Neural cell (in vitro differentiated cells): ENCODE data around the gene C2orf42.

Experiments
- EP300 ChIP-seq: fragments of 450-650 bp; conservative IDR thresholded peaks from 2 replicates; pipeline ENCODE4 v1.6.1; 2014; ENCODE audit warnings: antibody characterized with exemption, mild to moderate bottlenecking, moderate library complexity; ENCODE audit not compliant: poor library complexity, severe bottlenecking
- MXI1 ChIP-seq: fragments of 450-650 bp; conservative IDR thresholded peaks from 2 replicates; pipeline ENCODE4 v1.6.1; 2014; ENCODE audit warnings: antibody characterized with exemption, mild to moderate bottlenecking; ENCODE audit not compliant: poor library complexity, severe bottlenecking
- TAF1 ChIP-seq: IDR thresholded peaks from 2 replicates; pipeline ENCODE4 v1.6.1; 2012; ENCODE audit warnings: low read depth
- TF ChIP-seq, protein P1 (sequence below): fragments of 450-650 bp; IDR thresholded peaks from 2 replicates; pipeline ENCODE4 v1.5.1; 2014; ENCODE audit warnings: antibody characterized with exemption, mild to moderate bottlenecking, moderate library complexity; ENCODE audit not compliant: poor library complexity, severe bottlenecking
- TF ChIP-seq, protein P2 (sequence below): IDR thresholded peaks from 2 replicates; pipeline ENCODE4 v1.6.1; 2012; ENCODE audit warnings: borderline replicate concordance

DNA sequence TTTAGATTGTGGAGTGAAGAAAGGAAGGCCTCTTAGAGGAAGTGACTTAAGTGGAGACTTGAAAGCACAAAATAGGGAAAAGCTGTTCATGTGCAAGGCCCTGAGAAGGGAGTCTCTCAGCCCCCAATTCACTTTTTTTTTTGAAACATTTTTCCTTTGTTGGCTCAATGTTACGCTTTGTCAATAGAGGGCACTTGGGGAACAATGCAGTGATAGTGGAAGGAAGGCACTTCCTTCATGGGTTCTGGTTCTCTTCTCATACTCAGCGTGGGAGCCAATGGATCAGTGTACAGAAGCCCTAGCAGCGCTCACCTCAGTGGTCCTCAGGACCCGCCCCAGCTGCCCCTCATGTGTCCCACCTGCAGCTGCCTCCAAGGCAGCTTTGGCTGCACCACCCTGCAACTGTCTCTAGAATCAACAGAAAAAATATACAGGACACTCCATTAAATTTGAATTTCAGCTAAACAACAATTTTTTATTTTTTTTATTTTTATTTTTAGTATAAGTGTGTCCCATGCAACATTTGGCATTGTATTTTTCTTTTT is 8.6 kb upstream of the C2orf42 start:
- TF ChIP-seq, protein P1, sequence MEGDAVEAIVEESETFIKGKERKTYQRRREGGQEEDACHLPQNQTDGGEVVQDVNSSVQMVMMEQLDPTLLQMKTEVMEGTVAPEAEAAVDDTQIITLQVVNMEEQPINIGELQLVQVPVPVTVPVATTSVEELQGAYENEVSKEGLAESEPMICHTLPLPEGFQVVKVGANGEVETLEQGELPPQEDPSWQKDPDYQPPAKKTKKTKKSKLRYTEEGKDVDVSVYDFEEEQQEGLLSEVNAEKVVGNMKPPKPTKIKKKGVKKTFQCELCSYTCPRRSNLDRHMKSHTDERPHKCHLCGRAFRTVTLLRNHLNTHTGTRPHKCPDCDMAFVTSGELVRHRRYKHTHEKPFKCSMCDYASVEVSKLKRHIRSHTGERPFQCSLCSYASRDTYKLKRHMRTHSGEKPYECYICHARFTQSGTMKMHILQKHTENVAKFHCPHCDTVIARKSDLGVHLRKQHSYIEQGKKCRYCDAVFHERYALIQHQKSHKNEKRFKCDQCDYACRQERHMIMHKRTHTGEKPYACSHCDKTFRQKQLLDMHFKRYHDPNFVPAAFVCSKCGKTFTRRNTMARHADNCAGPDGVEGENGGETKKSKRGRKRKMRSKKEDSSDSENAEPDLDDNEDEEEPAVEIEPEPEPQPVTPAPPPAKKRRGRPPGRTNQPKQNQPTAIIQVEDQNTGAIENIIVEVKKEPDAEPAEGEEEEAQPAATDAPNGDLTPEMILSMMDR, result no peak
- TF ChIP-seq MXI1 (no peak), TAF1 (no peak), EP300 (no peak)
- TF ChIP-seq, protein P2, sequence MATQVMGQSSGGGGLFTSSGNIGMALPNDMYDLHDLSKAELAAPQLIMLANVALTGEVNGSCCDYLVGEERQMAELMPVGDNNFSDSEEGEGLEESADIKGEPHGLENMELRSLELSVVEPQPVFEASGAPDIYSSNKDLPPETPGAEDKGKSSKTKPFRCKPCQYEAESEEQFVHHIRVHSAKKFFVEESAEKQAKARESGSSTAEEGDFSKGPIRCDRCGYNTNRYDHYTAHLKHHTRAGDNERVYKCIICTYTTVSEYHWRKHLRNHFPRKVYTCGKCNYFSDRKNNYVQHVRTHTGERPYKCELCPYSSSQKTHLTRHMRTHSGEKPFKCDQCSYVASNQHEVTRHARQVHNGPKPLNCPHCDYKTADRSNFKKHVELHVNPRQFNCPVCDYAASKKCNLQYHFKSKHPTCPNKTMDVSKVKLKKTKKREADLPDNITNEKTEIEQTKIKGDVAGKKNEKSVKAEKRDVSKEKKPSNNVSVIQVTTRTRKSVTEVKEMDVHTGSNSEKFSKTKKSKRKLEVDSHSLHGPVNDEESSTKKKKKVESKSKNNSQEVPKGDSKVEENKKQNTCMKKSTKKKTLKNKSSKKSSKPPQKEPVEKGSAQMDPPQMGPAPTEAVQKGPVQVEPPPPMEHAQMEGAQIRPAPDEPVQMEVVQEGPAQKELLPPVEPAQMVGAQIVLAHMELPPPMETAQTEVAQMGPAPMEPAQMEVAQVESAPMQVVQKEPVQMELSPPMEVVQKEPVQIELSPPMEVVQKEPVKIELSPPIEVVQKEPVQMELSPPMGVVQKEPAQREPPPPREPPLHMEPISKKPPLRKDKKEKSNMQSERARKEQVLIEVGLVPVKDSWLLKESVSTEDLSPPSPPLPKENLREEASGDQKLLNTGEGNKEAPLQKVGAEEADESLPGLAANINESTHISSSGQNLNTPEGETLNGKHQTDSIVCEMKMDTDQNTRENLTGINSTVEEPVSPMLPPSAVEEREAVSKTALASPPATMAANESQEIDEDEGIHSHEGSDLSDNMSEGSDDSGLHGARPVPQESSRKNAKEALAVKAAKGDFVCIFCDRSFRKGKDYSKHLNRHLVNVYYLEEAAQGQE, result no peak
